Upper lobe of right lung (tissue), 1 donor: ENCODE data around the gene RSF1. TPM values are rescaled to one million over a fixed set of nuclear protein-coding genes. Genes with fewer than 3 reads are reported as not detected.

ENCODE experiments used
- ATAC-seq: fragments of 200-7000 bp; cut with Tn5 transposase; one replicate; pipeline ENCODE4 v1.9.1; 2020; ENCODE audit warnings: mild to moderate bottlenecking, moderate library complexity
- DNase-seq: peaks from one replicate; pipeline ENCODE4 v3.0.0-alpha.2; 2020
- H3K27ac ChIP-seq: fragments of 200-600 bp; one replicate; pipeline ENCODE4 v1.8.0; 2022
- H3K27me3 ChIP-seq: fragments of 200-600 bp; one replicate; pipeline ENCODE4 v1.8.0; 2022; ENCODE audit warnings: mild to moderate bottlenecking
- H3K36me3 ChIP-seq: fragments of 200-600 bp; one replicate; pipeline ENCODE4 v1.8.0; 2022
- H3K4me1 ChIP-seq: fragments of 200-600 bp; one replicate; pipeline ENCODE4 v1.8.0; 2022
- H3K4me3 ChIP-seq: fragments of 200-600 bp; one replicate; pipeline ENCODE4 v1.8.0; 2022; ENCODE audit warnings: mild to moderate bottlenecking
- H3K9me3 ChIP-seq: fragments of 200-600 bp; one replicate; pipeline ENCODE4 v1.8.0; 2022
- intact Hi-C: fragments of 100-400 bp; cut with DNase I; formaldehyde crosslinking; loops from one replicate; pipeline ENCODE4 v1.11.0; 2022
- total RNA-seq: library from RNA; stranded (reverse); fragmentation: NEBNext Ultra II Directional; extraction: Animal tissue kit (Norgen Biotek cat#: 25700); gene quantifications from one replicate; pipeline ENCODE4 v1.2.1, GENCODE V29; 2021
- TF ChIP-seq, protein P1 (sequence below): fragments of 200-600 bp; IDR thresholded peaks from one replicate; pipeline ENCODE4 v1.8.0; 2022; ENCODE audit warnings: antibody characterized with exemption
- donor health status: DM: no; HTN: yes; CAD: no; lungs with severe emphysema.

The RSF1 gene
- total RNA-seq, 1 donor from 2014 or later, result 62.5 TPM

DNA sequence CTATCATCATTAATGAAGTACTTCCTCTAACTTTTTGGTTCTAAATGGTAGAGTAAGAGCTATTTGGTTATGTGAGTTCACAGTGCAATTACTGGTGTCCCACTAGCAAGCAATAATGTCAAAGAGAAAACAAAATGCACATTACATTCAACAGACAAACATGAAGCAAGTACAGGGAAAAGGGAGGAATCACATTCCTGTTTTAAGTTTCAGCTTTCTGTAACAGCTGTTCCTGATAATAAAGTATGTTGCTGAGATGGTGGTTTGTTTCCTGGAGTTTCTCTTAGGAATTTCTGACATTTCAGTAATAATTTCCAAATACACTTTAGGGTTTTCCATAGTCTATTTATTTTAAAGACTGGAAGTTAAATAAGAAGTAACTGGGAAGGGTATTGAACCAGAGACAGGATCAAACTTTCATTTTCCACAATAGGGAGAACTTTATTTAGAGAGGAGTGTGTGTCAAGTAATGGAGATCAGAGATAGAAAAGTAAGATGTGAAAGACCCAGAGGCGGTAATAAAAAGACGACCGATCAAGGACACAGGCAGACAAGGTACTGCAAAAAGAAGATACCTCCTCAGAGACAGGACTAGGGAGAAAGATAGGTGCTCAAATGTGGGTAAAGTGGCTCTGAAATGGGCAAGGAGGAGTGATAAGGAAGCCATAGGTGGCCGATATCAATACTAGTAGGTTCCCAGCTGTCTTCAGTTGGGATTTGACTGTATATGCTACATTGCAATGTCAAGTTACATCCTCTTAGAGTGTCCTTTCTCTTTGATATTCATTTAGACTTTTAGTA, 162.1 kb downstream of the RSF1 start:
- intact Hi-C loops, result no loop called here
- TF ChIP-seq, protein P1, sequence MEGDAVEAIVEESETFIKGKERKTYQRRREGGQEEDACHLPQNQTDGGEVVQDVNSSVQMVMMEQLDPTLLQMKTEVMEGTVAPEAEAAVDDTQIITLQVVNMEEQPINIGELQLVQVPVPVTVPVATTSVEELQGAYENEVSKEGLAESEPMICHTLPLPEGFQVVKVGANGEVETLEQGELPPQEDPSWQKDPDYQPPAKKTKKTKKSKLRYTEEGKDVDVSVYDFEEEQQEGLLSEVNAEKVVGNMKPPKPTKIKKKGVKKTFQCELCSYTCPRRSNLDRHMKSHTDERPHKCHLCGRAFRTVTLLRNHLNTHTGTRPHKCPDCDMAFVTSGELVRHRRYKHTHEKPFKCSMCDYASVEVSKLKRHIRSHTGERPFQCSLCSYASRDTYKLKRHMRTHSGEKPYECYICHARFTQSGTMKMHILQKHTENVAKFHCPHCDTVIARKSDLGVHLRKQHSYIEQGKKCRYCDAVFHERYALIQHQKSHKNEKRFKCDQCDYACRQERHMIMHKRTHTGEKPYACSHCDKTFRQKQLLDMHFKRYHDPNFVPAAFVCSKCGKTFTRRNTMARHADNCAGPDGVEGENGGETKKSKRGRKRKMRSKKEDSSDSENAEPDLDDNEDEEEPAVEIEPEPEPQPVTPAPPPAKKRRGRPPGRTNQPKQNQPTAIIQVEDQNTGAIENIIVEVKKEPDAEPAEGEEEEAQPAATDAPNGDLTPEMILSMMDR, result no peak
- Histone ChIP-seq H3K9me3 (no peaks in the 10 kb centered on the region), H3K4me3 (no peak overlapping the region), H3K27me3 (no peaks in the 10 kb centered on the region), H3K27ac (no peak overlapping the region), H3K4me1 (no peaks in the 10 kb centered on the region), H3K36me3 (no peaks in the 10 kb centered on the region)
- ATAC-seq (no peak), DNase-seq (no peak)

- no peak for ATAC-seq
- Histone ChIP-seq H3K9me3 (no peaks in the 10 kb centered on the region), H3K27ac (no peak overlapping the region), H3K27me3 (no peaks in the 10 kb centered on the region), H3K4me3 (no peak overlapping the region), H3K36me3 (no peaks in the 10 kb centered on the region), H3K4me1 (no peaks in the 10 kb centered on the region)
- TF ChIP-seq, protein P1, result no peak
- intact Hi-C loops, result no loop called here
- DNase-seq, result no peak
Measured at GRCh38 chr11:77656362-77656761, 164.2 kb downstream of the RSF1 start.

DNA sequence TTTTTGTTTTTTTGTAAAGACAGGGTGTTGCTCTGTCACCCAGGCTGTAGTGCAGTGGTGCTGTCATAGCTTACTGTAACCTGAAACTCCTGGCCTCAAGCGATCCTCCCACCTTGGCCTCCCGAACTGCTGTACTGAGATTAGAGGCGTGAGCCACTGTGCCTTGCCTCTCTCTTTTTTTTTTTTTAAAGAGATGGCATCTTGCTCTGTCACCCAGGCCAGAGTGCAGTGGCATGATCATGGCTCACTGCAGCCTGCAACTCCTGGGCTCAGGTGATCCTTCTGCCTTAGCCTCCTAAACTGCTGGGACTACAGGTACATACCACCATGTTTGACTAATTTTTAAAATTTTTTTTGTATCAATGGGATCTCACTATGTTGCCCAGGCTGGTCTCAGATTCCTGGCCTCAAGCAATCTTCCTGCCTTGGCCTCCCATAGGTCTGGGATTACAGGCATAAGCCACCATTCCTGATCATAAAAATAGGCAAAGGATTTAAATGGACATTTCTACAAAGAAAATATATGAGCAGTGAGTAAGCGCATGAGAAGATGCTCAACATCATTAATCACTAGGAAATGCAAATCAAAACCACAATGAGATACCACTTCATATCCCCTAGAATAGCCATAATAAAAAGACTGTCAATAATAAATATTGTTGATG, 165.6 kb downstream of the RSF1 start:
- intact Hi-C loops, result no loop called here
- DNase-seq (no peak), ATAC-seq (no peak)
- H3K4me3 ChIP-seq, result no peak overlapping the region
- H3K9me3 ChIP-seq, result no peaks in the 10 kb centered on the region
- TF ChIP-seq, protein P1, result no peak
- H3K4me1 ChIP-seq, result no peaks in the 10 kb centered on the region
- no peak overlapping the region for H3K27ac ChIP-seq
- no peaks in the 10 kb centered on the region for H3K27me3 ChIP-seq
- no peaks in the 10 kb centered on the region for H3K36me3 ChIP-seq

GRCh38 chr11:77650123-77650522, 170.4 kb downstream of the RSF1 start:
- Histone ChIP-seq H3K27me3 (no peaks in the 10 kb centered on the region), H3K4me1 (no peaks in the 10 kb centered on the region), H3K4me3 (no peak overlapping the region), H3K36me3 (no peaks in the 10 kb centered on the region), H3K27ac (no peak overlapping the region), H3K9me3 (no peaks in the 10 kb centered on the region)
- TF ChIP-seq, protein P1, result no peak
- DNase-seq (no peak), ATAC-seq (no peak)
- intact Hi-C loops, result no loop called here

DNA sequence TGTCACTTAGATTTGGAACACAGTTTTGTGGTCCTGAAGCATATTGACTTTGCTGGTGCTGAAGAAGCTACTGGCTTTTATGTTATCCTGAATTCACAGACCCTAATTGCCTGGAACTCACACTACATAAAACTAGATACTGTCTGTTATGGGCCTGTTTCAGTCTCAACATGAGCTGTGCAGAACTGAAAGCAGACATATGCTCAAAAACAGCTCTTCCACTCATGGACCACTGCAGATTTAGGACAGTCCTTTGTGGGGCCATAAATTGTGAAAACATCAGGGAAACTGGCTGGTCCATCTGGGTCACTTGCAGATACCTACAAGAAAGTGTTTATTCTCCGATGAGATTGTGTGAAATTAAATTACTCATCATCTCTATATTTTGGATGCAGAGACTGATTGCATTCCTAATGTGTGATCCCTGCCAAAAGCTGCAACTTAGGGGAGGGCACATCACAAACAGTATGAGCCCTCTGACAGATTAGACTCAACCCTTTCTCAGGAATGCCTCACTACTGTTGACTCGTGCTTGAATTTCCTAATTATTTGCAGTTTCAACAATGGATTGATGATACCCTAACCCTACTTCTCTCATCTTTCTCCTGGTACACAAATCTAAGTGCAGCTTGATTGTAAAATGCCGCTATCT, 172.7 kb downstream of the RSF1 start:
- H3K4me3 ChIP-seq, result no peak overlapping the region
- H3K9me3 ChIP-seq, result no peaks in the 10 kb centered on the region
- H3K27me3 ChIP-seq, result no peaks in the 10 kb centered on the region
- TF ChIP-seq, protein P1, result no peak
- no peak overlapping the region for H3K27ac ChIP-seq
- ATAC-seq, result no peak
- H3K36me3 ChIP-seq, result no peaks in the 10 kb centered on the region
- no peaks in the 10 kb centered on the region for H3K4me1 ChIP-seq
- intact Hi-C loops, result no loop called here
- DNase-seq, result no peak
